Liver (tissue), 3 donors: Measurements from ENCODE around the gene LIMS4.
"Not testable (repeated sequence)": the region's sequence is repeated elsewhere in the genome, so short reads cannot be mapped to it uniquely, and the experiment has no call there.

ENCODE experiments used
- CTCF ChIP-seq: fragments of 150-350 bp; IDR thresholded peaks from 2 replicates; pipeline ENCODE4 v1.5.1; 2017; ENCODE audit warnings: improper control_type of control experiment, low read depth, low read length; ENCODE audit not compliant: missing input control
- EGR1 ChIP-seq, 2 donors: IDR thresholded peaks; 2 replicates each; pipeline ENCODE4 v1.6.1; 2016 to 2018; ENCODE audit warnings: antibody characterized with exemption in 2 of 2, low read depth in 2 of 2
- GABPA ChIP-seq, 2 donors: IDR thresholded peaks in 1 of 2; conservative IDR thresholded peaks in 1 of 2; 2 replicates each; pipeline ENCODE4 v1.6.1; 2016; ENCODE audit warnings: antibody characterized with exemption in 2 of 2, mild to moderate bottlenecking in 1 of 2, moderate library complexity in 1 of 2
- HNF4A ChIP-seq, 2 donors: conservative IDR thresholded peaks; 2 replicates each; pipeline ENCODE4 v1.6.1; 2016; ENCODE audit warnings: antibody characterized with exemption in 2 of 2, mild to moderate bottlenecking in 2 of 2
- MAX ChIP-seq: IDR thresholded peaks from 2 replicates; pipeline ENCODE4 v1.6.1; 2016; ENCODE audit warnings: antibody characterized with exemption
- RAD21 ChIP-seq, 2 donors: IDR thresholded peaks; 2 replicates each; pipeline ENCODE4 v1.6.1; 2016; ENCODE audit warnings: antibody characterized with exemption in 2 of 2, mild to moderate bottlenecking in 2 of 2
- donor health status: healthy.
- donor health status: healthy.

GRCh38 chr2:110465312-110465711 lies 7.3 kb downstream of the LIMS4 start:
- TF ChIP-seq RAD21 (IDR thresholded peaks at IDR 0.05); HNF4A (conservative IDR thresholded peaks at IDR 0.05); GABPA (IDR thresholded peaks at IDR 0.05 in 1 of 2, conservative IDR thresholded peaks at IDR 0.05 in 1 of 2); MAX; CTCF; EGR1 (IDR thresholded peaks at IDR 0.05; ENCODE audit: low read depth in 2 of 2): not testable (repeated sequence)
